Adrenal gland (tissue), 12 donors: ENCODE results near the gene ZNF385A. TPM values are rescaled to one million over a fixed set of nuclear protein-coding genes. Genes with fewer than 3 reads are reported as not detected.

Experiments
- DNase-seq, 7 donors: peaks; one replicate each; pipeline ENCODE4 v3.0.0-alpha.2; 2019 to 2020
- H3K27ac ChIP-seq, 5 donors: fragments of 200-600 bp; sonication (generic) in 4 of 5; 1 replicate in 3 of 5; 2 replicates in 2 of 5; pipeline versions ENCODE4 v1.5.1 to v1.8.0; 2016 to 2020; ENCODE audit warnings: mild to moderate bottlenecking in 1 of 5
- H3K27me3 ChIP-seq: fragments of 200-600 bp; 2 replicates; pipeline ENCODE4 v1.8.0; 2021
- H3K36me3 ChIP-seq, 2 donors: fragments of 200-600 bp; replicated peaks in 1 of 2; 1 replicate in 1 of 2; 2 replicates in 1 of 2; pipeline versions ENCODE4 v1.5.1 to v1.8.0; 2018 to 2022
- H3K4me1 ChIP-seq, 2 donors: fragments of 200-600 bp; replicated peaks in 1 of 2; 1 replicate in 1 of 2; 2 replicates in 1 of 2; pipeline versions ENCODE4 v1.5.1 to v1.8.0; 2018 to 2021
- H3K4me3 ChIP-seq, 4 donors: fragments of 200-600 bp; sonication (generic) in 3 of 4; one replicate each; pipeline ENCODE4 v1.5.1; 2016 to 2018
- H3K9me3 ChIP-seq, 3 donors: fragments of 200-600 bp; sonication (generic) in 1 of 3; replicated peaks in 1 of 3; 1 replicate in 2 of 3; 2 replicates in 1 of 3; pipeline versions ENCODE4 v1.5.1 to v1.8.0; 2016 to 2021
- CTCF ChIP-seq, 6 experiments: fragments of 450-650 bp in 4 of 6; fragments of 200-600 bp in 2 of 6; sonication (generic) in 1 of 6; IDR thresholded peaks; 1 replicate in 5 of 6; 2 replicates in 1 of 6; pipeline versions ENCODE4 v1.5.1 to v1.8.0; 2016 to 2021; ENCODE audit warnings: antibody characterized with exemption in 6 of 6, mild to moderate bottlenecking in 2 of 6, moderate library complexity in 1 of 6
- POLR2A ChIP-seq, 2 donors: fragments of 450-650 bp; IDR thresholded peaks; one replicate each; pipeline ENCODE4 v1.6.1; 2017; ENCODE audit warnings: antibody characterized with exemption in 2 of 2, mild to moderate bottlenecking in 2 of 2, moderate library complexity in 1 of 2
- WGBS, 4 donors: extraction: QIAGEN DNeasy Blood & Tissue Kit in 2 of 4; methylation state at CpG; one replicate each; pipeline versions ENCODE4 v1.1.5 to v1.1.7; 2013 to 2017; 5-methylcytosine and 5-hydroxymethylcytosine counted together
- intact Hi-C, 2 donors: fragments of 100-400 bp; cut with DNase I; formaldehyde crosslinking; loops; one replicate each; pipeline versions ENCODE4 v1.14.1 to v1.15.0; 2022 to 2023
- polyA plus RNA-seq, 3 donors: library from polyadenylated mRNA; stranded (reverse); fragments of 200-250 nt in 2 of 3; fragments of 350-450 nt in 1 of 3; fragmentation: Illumina TruSeq in 1 of 3; extraction: RNeasy Lipid Tissue Mini Kit (QIAGEN cat#74804) in 1 of 3; gene quantifications; one replicate each; pipeline ENCODE4 v1.2.3, GENCODE V29; 2013 to 2014
- total RNA-seq, 9 donors: library from RNA; depleted of rRNA in 4 of 9; stranded (reverse); fragments of >200 nt in 4 of 9; fragments of 120-200 nt in 1 of 9; fragmentation: NEBNext Ultra II Directional in 1 of 9; extraction: Animal tissue kit (Norgen Biotek cat#: 25700) in 1 of 9; gene quantifications; one replicate each; pipeline versions ENCODE4 v1.1.0 to v1.2.4, GENCODE V29; 2013 to 2023
- donor health status: healthy with polysubstance abuse.
- donor health status: Bipolar disorder and iron deficiency.
- donor health status: DM: yes; HTN: yes; CAD: no.
- donor health status: DM: no; HTN: no; CAD: no.
- donor health status: DM: no; HTN: no; CAD: no.
- donor health status: DM: yes; HTN: yes; CAD: no.

ZNF385A gene
- total and polyA plus RNA-seq, 12 donors = 0.94 to 38.2 (median 13.1) TPM

DNA sequence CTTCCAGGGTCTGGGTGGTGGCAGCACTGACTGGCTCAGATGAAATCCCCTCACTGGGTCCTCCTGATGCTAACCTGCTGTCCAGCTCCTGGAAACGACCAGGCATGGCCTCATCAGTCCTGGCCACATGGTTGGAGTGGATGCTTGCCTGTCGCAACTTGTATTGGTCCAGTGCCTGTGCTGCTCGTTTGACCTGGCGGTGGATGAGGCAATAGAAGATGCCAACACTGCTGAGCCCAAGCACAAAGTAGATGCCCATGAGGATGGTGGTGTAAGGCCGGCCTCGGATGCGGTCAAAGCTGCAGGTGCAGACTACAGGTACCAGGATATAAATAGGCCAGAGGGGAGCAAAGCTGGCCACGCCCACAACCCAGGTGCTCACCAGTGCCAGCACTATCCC, 21.5 kb downstream of the ZNF385A start:
- H3K27ac ChIP-seq = no peak overlapping the region
- no peaks in the 10 kb centered on the region for H3K27me3 ChIP-seq
- TF ChIP-seq CTCF (IDR thresholded peaks at IDR 0.05) (no peak), POLR2A (IDR thresholded peaks at IDR 0.05) (no peak)
- H3K36me3 ChIP-seq = no peaks in the 10 kb centered on the region
- no peak overlapping the region for H3K4me3 ChIP-seq
- DNase-seq = no peak
- 70 to 78% (median 76%) methylated on average over 4 to 8 of the region's 8 CpGs for WGBS, 4 donors
- H3K4me1 ChIP-seq = peaks cover 14 to 23% of the 10 kb centered on the region in 2 donors
- H3K9me3 ChIP-seq = no peaks in the 10 kb centered on the region
- intact Hi-C loops = loop anchor here (5.0 to 10.0 kb wide), 3 partner anchors 68 to 141 kb away; no protein-coding TSS in a partner anchor

GRCh38 chr12:54360717-54361456, 23.6 kb downstream of the ZNF385A start:
- WGBS, 4 donors = 54 to 61% (median 57%) methylated on average over 16 of the region's 16 CpGs
- H3K9me3 ChIP-seq = no peaks in the 10 kb centered on the region
- intact Hi-C loops = loop anchor here (5.0 to 10.0 kb wide), 3 partner anchors 66 to 139 kb away; no protein-coding TSS in a partner anchor
- H3K4me3 ChIP-seq = no peak overlapping the region
- peak; percentile 80 to 94 (median 86) for DNase-seq
- peak overlapping the region in 3 of 5 donors; percentile 93 to 96 (median 96) for H3K27ac ChIP-seq
- H3K27me3 ChIP-seq = no peaks in the 10 kb centered on the region
- no peaks in the 10 kb centered on the region for H3K36me3 ChIP-seq
- TF ChIP-seq CTCF (IDR thresholded peaks at IDR 0.05) (peak; percentile 72 to 97 (median 92)), POLR2A (IDR thresholded peaks at IDR 0.05) (no peak)
- H3K4me1 ChIP-seq = peaks cover 14 to 26% of the 10 kb centered on the region in 2 donors

DNA sequence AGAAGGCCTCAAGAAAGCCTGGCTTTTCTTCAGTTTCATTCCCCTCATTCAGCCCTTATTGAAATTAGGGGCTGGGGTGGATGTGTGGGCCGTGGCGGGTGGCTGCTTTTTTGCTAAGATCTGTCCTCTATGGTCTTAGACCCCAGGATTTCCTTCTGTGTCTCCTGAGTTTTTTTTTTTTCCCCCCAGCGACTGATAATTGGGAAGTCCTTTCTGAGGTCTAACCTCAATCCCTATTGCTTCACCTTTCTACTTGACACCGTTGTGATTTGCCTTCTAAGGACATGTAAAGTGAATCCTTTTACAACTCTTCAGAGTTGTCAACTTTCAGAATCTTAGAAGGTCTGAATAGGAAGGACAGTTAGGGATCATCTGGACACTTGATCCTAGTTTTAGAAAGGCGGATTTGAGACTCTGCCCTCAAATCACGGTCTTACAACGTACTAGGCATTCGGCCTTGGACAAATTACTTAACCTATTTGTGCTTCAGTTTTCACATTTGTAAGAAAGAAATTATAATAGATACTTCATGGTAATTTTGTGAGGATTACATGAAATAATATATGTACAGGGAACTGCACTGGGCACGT, 24.7 kb downstream of the ZNF385A start:
- Histone ChIP-seq H3K9me3 (no peaks in the 10 kb centered on the region), H3K4me1 (peaks cover 14 to 26% of the 10 kb centered on the region in 2 donors), H3K4me3 (peak overlapping the region in 2 of 4 donors; percentile 23 to 59), H3K27ac (peak overlapping the region; percentile 78 to 96 (median 93)), H3K36me3 (no peaks in the 10 kb centered on the region), H3K27me3 (no peaks in the 10 kb centered on the region)
- intact Hi-C loops = loop anchor here (5.0 to 10.0 kb wide), 3 partner anchors 65 to 138 kb away; no protein-coding TSS in a partner anchor
- TF ChIP-seq CTCF (IDR thresholded peaks at IDR 0.05) (no peak), POLR2A (IDR thresholded peaks at IDR 0.05) (no peak)
- DNase-seq = no peak
- 39 to 44% (median 41%) methylated on average over 9 of the region's 9 CpGs for WGBS, 4 donors

DNA sequence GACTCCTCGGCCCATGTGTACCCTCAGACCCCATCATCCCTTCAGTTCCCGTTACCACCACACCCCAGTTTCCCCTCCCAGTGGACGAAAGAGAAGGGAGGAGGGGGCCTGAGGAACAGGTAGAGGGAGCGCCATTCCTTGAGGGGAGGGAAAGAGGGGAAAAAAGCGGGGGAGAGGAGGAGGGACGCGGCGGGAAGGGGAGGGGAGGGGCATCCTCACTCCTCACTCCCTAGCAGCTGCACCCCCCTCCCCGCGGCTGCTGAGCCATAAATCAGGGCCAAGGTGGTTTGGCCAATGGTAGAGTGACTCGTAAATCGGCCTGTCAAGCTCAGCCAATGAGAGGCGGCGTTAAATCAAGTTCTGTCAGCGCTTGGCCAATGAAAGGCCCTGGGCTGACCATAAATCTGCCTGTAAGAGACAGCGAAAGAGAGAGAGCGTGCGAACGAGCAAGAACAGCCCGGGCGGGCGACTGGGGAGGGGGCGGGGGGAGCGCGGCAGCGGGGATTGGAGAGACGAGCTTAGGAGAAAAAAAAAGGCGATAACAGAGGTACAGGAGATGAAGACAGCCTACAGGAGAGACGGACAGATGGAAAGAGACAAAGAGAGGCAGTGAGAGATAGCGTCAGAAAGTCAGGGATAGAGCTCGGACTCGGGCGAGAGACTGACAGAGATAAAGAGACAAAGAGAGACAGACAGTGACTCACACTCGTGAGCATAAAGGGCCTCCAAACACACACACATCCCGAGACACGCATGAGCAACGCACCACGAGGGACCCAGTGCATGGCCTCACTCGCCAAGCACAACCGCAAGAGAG, 25.4 kb downstream of the ZNF385A start:
- TF ChIP-seq POLR2A (IDR thresholded peaks at IDR 0.05) (peak in 1 of 2 donors; percentile 79), CTCF (IDR thresholded peaks at IDR 0.05) (peak in 3 of 6 experiments; percentile 3 to 21 (median 5))
- Histone ChIP-seq H3K36me3 (no peaks in the 10 kb centered on the region), H3K27ac (peak overlapping the region; percentile 78 to 96 (median 93)), H3K4me3 (peak overlapping the region; percentile 1 to 69 (median 54)), H3K27me3 (no peaks in the 10 kb centered on the region), H3K4me1 (peaks cover 14 to 26% of the 10 kb centered on the region in 2 donors), H3K9me3 (no peaks in the 10 kb centered on the region)
- peak; percentile 96 to 99 (median 98) for DNase-seq
- WGBS, 4 donors = 0 to 1% (median 1%) methylated on average over 36 to 40 of the region's 40 CpGs
- intact Hi-C loops = no loop called here
